Central memory CD8-positive, alpha-beta T cell (primary cell): ENCODE measurements around the gene CDHR3.

Experiments
- ATAC-seq: fragments of 150-1000 bp; cut with Tn5 transposase; replicated peaks from 2 replicates; pipeline ENCODE4 v1.10.0; 2022; ENCODE audit warnings: mild to moderate bottlenecking, moderate FRiP score, moderate number of reproducible peaks; ENCODE audit not compliant: poor library complexity, severe bottlenecking; ENCODE audit errors: extremely low read depth
- DNase-seq, 2 donors: peaks; one replicate each; pipeline ENCODE4 v3.0.0; 2021; ENCODE audit warnings: low spot score in 2 of 2
- H3K27ac Mint-ChIP-seq: one replicate; pipeline ENCODE4 v1.8.0; 2022; ENCODE audit warnings: low read depth, mild to moderate bottlenecking, moderate library complexity, mixed read lengths
- H3K27me3 Mint-ChIP-seq: one replicate; pipeline ENCODE4 v1.8.0; 2022; ENCODE audit warnings: mixed read lengths
- H3K36me3 Mint-ChIP-seq: one replicate; pipeline ENCODE4 v1.8.0; 2022; ENCODE audit warnings: mild to moderate bottlenecking, moderate library complexity, mixed read lengths; ENCODE audit not compliant: insufficient read depth
- H3K4me1 Mint-ChIP-seq: one replicate; pipeline ENCODE4 v1.8.0; 2022; ENCODE audit warnings: mixed read lengths
- H3K4me3 Mint-ChIP-seq: one replicate; pipeline ENCODE4 v1.8.0; 2022; ENCODE audit warnings: mild to moderate bottlenecking, moderate library complexity, mixed read lengths
- H3K9me3 Mint-ChIP-seq: one replicate; pipeline ENCODE4 v1.8.0; 2022; ENCODE audit warnings: mixed read lengths

Gene CDHR3

DNA sequence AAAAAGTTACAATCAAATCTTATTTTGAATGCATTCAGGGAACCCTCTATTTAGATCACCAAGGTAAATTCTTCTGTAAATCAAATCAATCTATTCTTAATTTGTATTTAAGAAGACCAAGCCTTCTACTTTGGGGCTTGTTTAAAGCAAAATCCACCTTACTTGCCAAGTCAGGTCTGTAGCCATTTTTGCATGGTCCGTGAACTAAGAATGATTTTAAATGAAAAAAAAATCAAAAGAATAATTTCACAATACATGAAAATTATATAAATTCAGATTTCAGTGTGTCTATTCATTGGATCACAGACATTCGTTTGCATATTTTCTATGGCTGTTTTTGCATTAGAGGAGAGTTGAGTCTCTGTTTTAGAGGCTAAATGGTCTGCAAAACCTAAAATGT, 89.6 kb downstream of the CDHR3 start:
- H3K4me1 Mint-ChIP-seq, result peaks cover 2% of the 10 kb centered on the region
- H3K36me3 Mint-ChIP-seq, result peaks cover 2% of the 10 kb centered on the region
- no peak overlapping the region for H3K4me3 Mint-ChIP-seq
- H3K27ac Mint-ChIP-seq, result no peak overlapping the region
- DNase-seq, result no peak
- H3K27me3 Mint-ChIP-seq, result no peaks in the 10 kb centered on the region
- H3K9me3 Mint-ChIP-seq, result no peaks in the 10 kb centered on the region
- ATAC-seq, result no peak

DNA sequence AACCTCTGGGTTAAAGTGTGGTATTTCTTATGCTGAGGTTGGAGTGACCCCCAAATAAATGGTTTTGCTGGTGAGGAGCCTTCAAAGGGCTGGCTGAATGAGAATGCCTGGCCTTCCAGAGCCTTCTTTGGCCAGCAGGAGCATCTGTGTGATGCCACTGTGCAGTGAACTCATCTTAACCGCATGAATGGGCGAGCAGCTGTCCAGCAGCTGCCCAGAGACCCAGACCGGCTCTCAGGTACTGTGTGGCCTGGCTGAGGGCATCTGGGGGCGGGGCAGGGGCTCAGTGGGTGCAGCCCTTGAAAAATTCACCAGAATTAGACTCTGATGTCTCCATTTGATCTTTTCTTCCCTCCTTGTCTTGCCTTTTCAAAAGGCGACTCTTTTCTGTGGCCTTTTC, 90.0 kb downstream of the CDHR3 start:
- no peak for ATAC-seq
- no peaks in the 10 kb centered on the region for H3K27me3 Mint-ChIP-seq

DNA sequence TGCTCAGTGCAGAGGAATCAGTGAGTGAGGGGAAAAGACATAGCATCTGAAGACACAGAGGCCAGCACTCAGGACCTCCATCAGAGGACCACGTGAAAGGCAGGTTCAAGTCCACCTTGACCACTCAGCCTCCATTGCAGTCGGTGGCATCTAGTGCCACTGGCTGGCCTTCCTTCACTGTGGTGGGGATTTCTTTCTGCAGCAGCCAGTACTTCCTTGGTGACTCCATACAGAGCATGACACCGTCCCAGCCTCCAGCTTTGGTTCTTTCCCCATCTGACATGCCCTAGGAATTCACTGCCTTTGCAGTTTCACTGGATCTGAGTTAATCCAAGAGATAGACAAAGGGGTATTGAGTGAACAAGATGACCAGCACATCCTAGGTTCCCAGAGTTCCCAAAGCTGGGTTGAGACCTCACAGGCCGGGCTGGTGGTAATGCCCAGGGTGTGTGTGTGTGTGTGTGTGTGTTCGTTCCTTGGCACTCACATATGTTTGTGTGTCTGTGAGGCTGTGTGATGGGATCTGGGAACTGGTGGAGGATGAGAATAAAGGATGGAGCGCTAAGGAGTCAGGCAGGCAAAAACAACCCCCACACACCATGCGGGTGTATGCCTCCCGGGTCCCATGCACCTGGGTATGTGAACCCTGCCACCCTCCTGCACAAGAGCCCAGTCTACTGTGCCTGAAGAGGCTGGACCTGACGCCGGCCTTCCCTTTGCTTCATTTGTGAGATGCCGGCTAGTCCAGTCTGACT, 91.3 kb downstream of the CDHR3 start:
- no peak overlapping the region for H3K4me3 Mint-ChIP-seq
- H3K27ac Mint-ChIP-seq, result no peak overlapping the region
- H3K9me3 Mint-ChIP-seq, result no peaks in the 10 kb centered on the region
- H3K4me1 Mint-ChIP-seq, result peaks cover 6% of the 10 kb centered on the region
- no peak for ATAC-seq
- H3K27me3 Mint-ChIP-seq, result no peaks in the 10 kb centered on the region
- no peak for DNase-seq
- peaks cover 2% of the 10 kb centered on the region for H3K36me3 Mint-ChIP-seq

More for the DNA sequence above, 90.0 kb downstream of the CDHR3 start:
- H3K4me1 Mint-ChIP-seq, result peaks cover 6% of the 10 kb centered on the region
- peaks cover 2% of the 10 kb centered on the region for H3K36me3 Mint-ChIP-seq
- H3K4me3 Mint-ChIP-seq, result no peak overlapping the region
- no peaks in the 10 kb centered on the region for H3K9me3 Mint-ChIP-seq
- no peak for DNase-seq
- no peak overlapping the region for H3K27ac Mint-ChIP-seq

DNA sequence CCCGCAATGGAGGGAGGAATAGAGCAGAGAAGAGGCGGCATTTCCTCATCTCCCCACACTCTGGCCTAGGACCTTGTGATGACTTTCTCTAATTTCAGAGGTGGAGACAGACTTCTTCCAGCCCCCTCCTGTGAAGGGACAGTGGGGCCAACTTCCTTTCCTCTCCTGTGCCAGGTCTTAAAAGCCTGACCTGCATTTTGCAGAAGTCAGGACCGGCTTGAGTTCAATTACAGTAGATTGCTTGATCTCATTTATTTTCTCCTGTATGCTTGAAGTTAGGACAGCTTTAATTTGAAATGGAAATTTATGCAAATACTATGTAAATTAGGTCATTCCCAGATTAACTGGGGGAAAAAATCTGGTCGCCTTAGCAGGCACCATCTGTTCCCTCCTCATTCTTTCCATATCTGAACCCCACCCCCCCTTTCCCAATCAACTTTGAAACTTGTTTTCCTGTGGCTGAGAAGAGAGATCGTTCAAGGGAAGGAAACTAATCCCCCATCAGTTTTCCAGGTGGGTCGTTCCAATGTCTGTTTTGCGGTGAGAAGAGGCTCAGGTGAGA, 92.0 kb downstream of the CDHR3 start:
- Mint-ChIP-seq H3K9me3 (no peaks in the 10 kb centered on the region), H3K36me3 (peaks cover 2% of the 10 kb centered on the region), H3K4me3 (no peak overlapping the region), H3K27me3 (no peaks in the 10 kb centered on the region), H3K27ac (no peak overlapping the region), H3K4me1 (peaks cover 6% of the 10 kb centered on the region)
- no peak for ATAC-seq
- DNase-seq, result no peak

DNA sequence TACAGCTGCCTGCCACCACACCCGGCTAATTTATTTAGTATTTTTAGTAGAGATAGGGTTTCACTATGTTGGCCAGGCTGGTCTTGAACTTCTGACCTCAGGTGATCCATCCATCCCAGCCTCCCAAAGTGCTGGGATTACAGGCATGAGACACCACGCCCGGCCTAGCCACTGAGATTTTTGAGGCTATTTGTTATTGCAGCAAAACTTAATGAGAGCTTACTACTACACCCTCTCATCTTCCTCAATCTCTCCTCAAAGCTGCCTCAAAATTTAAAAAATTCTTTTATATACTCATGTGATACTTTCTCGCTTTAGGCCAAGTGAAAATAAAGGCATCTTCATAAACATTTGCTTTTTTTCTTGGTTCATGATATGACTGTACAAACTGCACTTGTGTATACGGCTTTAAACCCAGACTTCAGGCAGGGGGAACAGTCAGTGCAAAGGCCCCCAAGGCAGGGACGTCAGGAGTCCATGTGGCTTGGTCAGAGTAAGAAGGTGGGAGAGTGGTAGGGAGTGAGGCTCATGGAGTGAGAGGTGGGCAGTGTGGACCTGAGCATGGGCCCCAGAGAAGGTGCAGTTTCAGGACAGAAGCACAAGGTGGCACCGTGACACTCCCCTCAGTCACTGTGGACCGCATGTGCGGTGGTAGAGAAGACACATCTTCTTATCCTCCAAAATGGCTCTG, 93.6 kb downstream of the CDHR3 start:
- DNase-seq (peak; percentile 57), ATAC-seq (peak; percentile 77)
- Mint-ChIP-seq H3K4me1 (peaks cover 6% of the 10 kb centered on the region), H3K4me3 (no peak overlapping the region), H3K9me3 (no peaks in the 10 kb centered on the region), H3K27me3 (no peaks in the 10 kb centered on the region), H3K27ac (no peak overlapping the region), H3K36me3 (peaks cover 2% of the 10 kb centered on the region)

DNA sequence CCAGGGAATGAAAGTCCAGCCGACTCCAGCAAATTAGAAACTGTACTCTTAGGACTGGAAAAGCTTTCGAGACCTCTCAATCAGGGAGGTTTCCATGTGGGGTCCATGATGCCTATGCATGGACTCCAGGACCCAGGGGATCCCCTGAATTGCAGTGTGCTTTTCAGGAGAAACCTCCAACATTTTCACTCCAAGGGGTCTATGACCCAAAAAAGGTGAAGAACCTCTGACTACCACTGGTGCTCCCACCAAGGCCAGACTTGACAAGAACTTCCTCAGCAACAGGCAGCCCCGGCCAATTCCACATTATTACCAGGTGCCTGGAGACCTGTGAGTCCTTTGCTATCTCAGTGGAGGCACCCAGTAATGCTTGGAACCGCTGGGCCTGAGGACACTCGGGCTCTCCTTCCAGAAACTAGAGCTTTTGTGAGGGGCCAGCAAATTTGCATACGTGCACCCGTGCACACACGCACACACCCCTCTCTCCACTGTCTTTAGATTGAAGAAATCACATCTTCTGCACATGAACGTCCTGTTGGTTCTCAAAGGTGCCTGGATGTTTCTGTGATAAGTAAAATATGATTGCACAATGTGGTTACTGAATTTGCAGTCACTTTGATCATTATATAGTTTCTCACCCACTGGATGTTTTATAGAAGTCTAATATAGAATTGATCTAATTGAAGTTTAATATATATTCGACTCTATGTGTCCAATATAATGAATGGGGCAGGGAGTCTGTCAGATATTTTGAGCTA, 94.3 kb downstream of the CDHR3 start:
- peak overlapping the region; percentile 1 for H3K27ac Mint-ChIP-seq
- ATAC-seq, result peak; percentile 15

DNA sequence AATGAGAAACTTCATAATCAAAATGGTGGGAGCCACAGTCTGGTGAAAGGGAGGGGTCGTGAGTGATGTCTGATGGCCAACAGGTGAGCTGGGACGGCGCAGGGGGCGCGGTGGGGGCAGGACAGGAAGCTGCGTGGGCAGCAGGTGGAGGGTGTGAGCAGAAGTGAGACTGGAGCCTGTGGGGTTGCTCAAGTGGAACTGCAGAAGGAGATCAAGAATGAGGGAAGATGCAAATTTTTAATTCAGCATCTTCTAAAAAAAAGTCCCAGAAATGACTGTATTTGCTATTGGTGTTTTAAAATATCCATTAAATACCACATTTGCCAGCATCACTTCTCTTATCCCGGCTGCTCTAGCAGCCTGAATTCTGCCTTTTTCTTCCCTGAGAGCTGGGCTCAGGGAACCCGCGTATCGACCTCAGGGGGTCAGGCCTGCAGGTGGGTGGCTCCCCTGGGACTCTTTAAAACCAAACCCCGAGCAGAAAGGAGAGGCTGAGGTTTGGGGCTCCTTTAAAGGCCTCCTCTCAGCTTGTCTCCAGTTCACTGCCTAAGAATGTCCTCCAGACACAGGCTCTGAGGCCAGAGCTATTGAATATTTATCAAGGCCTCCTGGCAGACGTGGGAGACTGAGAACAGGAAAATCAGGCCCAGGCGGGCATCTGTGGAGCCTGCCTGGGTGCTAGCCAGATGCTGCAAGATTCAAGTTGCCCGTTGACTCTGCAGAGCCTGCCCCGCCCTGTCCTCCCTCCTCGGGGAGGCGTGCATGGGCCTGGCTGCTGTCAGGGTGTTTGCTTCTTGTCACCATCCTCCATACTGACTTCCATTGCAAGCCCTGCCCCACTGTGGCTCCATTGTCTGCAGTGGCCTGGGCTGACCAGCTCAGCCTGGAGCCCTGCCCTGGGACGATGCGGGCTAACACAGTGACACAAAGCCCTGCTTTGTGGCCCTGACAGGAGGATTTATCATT, 95.2 kb downstream of the CDHR3 start:
- no peak overlapping the region for H3K4me3 Mint-ChIP-seq
- ATAC-seq, result peak; percentile 37
- peak overlapping the region; percentile 1 for H3K27ac Mint-ChIP-seq
- H3K27me3 Mint-ChIP-seq, result no peaks in the 10 kb centered on the region
- peaks cover 12% of the 10 kb centered on the region for H3K4me1 Mint-ChIP-seq
- no peaks in the 10 kb centered on the region for H3K9me3 Mint-ChIP-seq
- no peak for DNase-seq
- H3K36me3 Mint-ChIP-seq, result peaks cover 2% of the 10 kb centered on the region

More for the DNA sequence above, 94.3 kb downstream of the CDHR3 start:
- H3K27me3 Mint-ChIP-seq, result no peaks in the 10 kb centered on the region
- H3K4me1 Mint-ChIP-seq, result peaks cover 10% of the 10 kb centered on the region
- H3K36me3 Mint-ChIP-seq, result peaks cover 2% of the 10 kb centered on the region
- DNase-seq, result no peak
- no peaks in the 10 kb centered on the region for H3K9me3 Mint-ChIP-seq
- H3K4me3 Mint-ChIP-seq, result no peak overlapping the region

DNA sequence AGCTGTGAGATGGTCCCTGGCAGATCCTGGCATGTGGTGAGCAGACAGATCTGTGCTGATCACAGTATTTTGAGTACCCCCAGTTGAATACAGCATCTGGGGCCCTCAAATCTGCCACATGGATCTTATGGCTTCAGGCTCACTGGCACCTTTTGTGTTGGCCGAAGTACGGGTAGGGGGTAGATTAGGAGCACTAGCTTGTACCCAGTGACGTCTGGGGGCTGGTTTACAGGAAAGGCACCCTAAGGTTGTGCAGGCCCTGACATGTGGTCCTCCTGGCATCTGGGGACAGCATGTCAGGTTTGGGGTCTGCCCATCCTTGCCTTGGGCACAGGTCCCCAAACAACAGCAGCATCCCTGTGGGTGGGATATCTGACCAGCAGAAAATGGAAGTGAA, 95.9 kb downstream of the CDHR3 start:
- ATAC-seq (no peak), DNase-seq (no peak)
- H3K4me3 Mint-ChIP-seq, result no peak overlapping the region
- no peaks in the 10 kb centered on the region for H3K27me3 Mint-ChIP-seq
- peaks cover 2% of the 10 kb centered on the region for H3K36me3 Mint-ChIP-seq
- no peaks in the 10 kb centered on the region for H3K9me3 Mint-ChIP-seq
- H3K4me1 Mint-ChIP-seq, result peaks cover 12% of the 10 kb centered on the region
- no peak overlapping the region for H3K27ac Mint-ChIP-seq

DNA sequence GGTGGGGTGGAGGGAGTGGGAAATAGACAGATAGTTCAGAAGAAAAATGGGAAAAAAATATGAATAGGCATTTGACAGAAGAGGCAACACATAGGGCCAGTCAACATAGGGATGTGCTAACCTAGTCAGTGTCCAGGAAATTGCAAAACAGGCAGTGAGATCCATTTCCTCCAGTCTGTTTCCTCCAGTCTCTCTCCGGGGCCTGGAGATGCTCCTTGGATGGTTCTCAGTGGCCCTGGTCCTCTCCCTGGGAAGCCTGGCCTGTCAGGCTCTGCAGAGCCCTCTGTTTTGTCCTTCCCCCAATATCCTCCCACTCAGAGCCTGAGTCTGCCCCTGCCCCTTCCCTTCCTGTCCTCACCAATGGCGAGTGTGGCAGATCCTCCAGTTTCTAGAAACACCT, 96.5 kb downstream of the CDHR3 start:
- H3K27me3 Mint-ChIP-seq, result no peaks in the 10 kb centered on the region
- no peak overlapping the region for H3K4me3 Mint-ChIP-seq
- peaks cover 2% of the 10 kb centered on the region for H3K36me3 Mint-ChIP-seq
- H3K4me1 Mint-ChIP-seq, result peaks cover 12% of the 10 kb centered on the region
- no peak overlapping the region for H3K27ac Mint-ChIP-seq
- ATAC-seq (no peak), DNase-seq (no peak)
- no peaks in the 10 kb centered on the region for H3K9me3 Mint-ChIP-seq

DNA sequence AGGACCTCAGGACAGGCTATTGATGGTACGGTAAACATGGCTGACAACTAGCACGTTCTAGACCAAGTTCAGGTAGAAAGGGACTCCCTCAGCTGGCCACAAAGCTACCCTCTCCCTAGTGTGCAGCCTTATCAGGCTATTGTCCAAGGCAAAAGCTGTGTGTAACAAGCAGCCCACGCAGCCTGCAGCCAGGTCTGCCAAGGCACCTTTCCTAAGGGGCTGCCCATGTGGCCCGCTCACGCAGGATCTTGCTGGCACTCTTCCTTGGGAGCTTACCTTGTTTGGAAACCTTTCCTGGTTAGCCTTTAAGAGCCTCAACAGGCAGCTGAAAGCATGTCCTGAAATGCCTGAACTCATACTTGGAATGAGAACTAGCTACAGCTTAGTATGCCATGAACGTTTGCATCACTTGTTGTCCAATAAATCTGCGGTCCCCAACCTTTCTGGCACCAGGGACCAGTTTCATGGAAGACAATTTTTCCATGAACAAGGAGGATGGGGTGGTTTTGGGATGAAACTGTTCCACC, 97.4 kb downstream of the CDHR3 start:
- Mint-ChIP-seq H3K36me3 (peaks cover 2% of the 10 kb centered on the region), H3K9me3 (no peaks in the 10 kb centered on the region), H3K4me3 (no peak overlapping the region), H3K27ac (no peak overlapping the region), H3K27me3 (no peaks in the 10 kb centered on the region), H3K4me1 (peaks cover 12% of the 10 kb centered on the region)
- no peak for DNase-seq
- ATAC-seq, result no peak

DNA sequence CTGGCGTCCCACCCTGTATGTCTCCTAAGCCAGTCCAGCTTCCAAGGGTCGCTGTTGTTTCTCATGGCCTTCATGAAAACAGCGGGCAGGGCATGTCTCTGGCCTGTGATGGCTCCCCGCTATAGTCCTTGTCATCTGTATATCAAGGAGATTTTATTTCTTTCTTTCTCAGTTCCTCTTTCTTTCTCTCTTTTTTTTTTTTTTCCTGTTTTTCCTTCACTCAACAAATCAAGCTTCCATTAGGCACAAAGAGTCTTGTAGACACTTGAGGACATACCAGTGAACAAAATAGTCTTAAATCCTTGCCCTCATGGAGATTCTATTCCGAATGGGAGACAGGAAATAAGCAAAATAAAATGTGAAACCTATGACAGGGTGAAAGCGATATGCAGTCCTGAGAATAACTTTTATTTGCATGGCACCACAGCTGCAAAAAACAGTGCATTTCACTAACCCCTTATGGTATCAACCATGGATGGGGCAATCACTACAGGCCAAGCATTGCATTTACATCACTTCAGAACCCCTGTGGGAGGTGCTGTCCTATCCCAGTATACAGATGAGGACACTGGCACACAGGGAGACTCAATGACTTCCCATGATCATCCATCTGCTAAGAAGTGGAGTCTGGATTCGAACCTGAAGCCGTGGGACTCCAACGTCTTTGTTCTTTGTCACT, 98.4 kb downstream of the CDHR3 start:
- peaks cover 12% of the 10 kb centered on the region for H3K4me1 Mint-ChIP-seq
- no peak for DNase-seq
- H3K36me3 Mint-ChIP-seq, result peaks cover 2% of the 10 kb centered on the region
- H3K4me3 Mint-ChIP-seq, result no peak overlapping the region
- no peak for ATAC-seq
- H3K27me3 Mint-ChIP-seq, result no peaks in the 10 kb centered on the region
- no peak overlapping the region for H3K27ac Mint-ChIP-seq
- H3K9me3 Mint-ChIP-seq, result no peaks in the 10 kb centered on the region
